ENCODE measurements around the gene ADNP.
"Not testable (repeated sequence)": the region's sequence is repeated elsewhere in the genome, so short reads cannot be mapped to it uniquely, and the experiment has no call there.

ADNP gene

GRCh38 chr20:50931306-50932015 is at the start of gene ADNP:
Gene ADNP, minus strand, starts transcription at chr20:50931437. Its CDS starts 27,441 bp downstream, at chr20:50903996.
- Histone ChIP-seq H3K9ac (ENCODE audit: low read length) (peak within 1 kb of the TSS; percentile 98), H3K27me3 (ENCODE audit: control insufficient read depth, insufficient read depth, low read length) (no peaks in the 10 kb centered on the region), H3K36me3 (ENCODE audit: control insufficient read depth, insufficient read depth, low read length) (peaks cover 77% of the 10 kb centered on the region), H3K4me3 (ENCODE audit: low read depth, low read length) (peak within 1 kb of the TSS; percentile 89), H3K27ac (ENCODE audit: low read depth, low read length) (peak within 1 kb of the TSS; percentile 99), H3K4me1 (ENCODE audit: control insufficient read depth, insufficient read depth, low read length) (peaks cover 24% of the 10 kb centered on the region), H3K9me3 (ENCODE audit: control insufficient read depth, insufficient read depth, low read depth, low read length) (no peaks in the 10 kb centered on the region)

- Histone ChIP-seq H3K4me1 (ENCODE audit: control insufficient read depth, insufficient read depth, low read length) (no peaks in the 10 kb centered on the region; the same call in 1 of the 2 replicates), H3K9me3 (ENCODE audit: control insufficient read depth, insufficient read depth, low read depth, low read length) (0 out of 2 replicates have a peak, but pooled peaks cover 2% of the 10 kb centered on the region), H3K27ac (ENCODE audit: low read depth, low read length) (no peak overlapping the region), H3K9ac (ENCODE audit: low read length) (no peak overlapping the region), H3K36me3 (ENCODE audit: control insufficient read depth, insufficient read depth, low read length) (no peaks in the 10 kb centered on the region), H3K27me3 (ENCODE audit: control insufficient read depth, insufficient read depth, low read length) (no peaks in the 10 kb centered on the region), H3K4me3 (ENCODE audit: low read depth, low read length) (no peak overlapping the region)
Measured at GRCh38 chr20:50980071-50980681, 48.9 kb upstream of the ADNP start.

GRCh38 chr20:50978533-50978932 is 47.3 kb upstream of the ADNP start:
- H3K9ac ChIP-seq (ENCODE audit: low read length); H3K4me3 ChIP-seq (ENCODE audit: low read depth, low read length); H3K9me3 ChIP-seq (ENCODE audit: control insufficient read depth, insufficient read depth, low read depth, low read length); H3K27me3 ChIP-seq (ENCODE audit: control insufficient read depth, insufficient read depth, low read length); H3K4me1 ChIP-seq (ENCODE audit: control insufficient read depth, insufficient read depth, low read length); H3K36me3 ChIP-seq (ENCODE audit: control insufficient read depth, insufficient read depth, low read length); H3K27ac ChIP-seq (ENCODE audit: low read depth, low read length): not testable (repeated sequence)

- Histone ChIP-seq H3K36me3 (ENCODE audit: control insufficient read depth, insufficient read depth, low read length) (no peaks in the 10 kb centered on the region), H3K4me3 (ENCODE audit: low read depth, low read length) (no peak overlapping the region), H3K27ac (ENCODE audit: low read depth, low read length) (no peak overlapping the region), H3K27me3 (ENCODE audit: control insufficient read depth, insufficient read depth, low read length) (no peaks in the 10 kb centered on the region), H3K9me3 (ENCODE audit: control insufficient read depth, insufficient read depth, low read depth, low read length) (no peaks in the 10 kb centered on the region), H3K9ac (ENCODE audit: low read length) (no peak overlapping the region), H3K4me1 (ENCODE audit: control insufficient read depth, insufficient read depth, low read length) (no peaks in the 10 kb centered on the region; the same call in 1 of the 2 replicates)
Measured at GRCh38 chr20:50977066-50978021, 46.1 kb upstream of the ADNP start.

- H3K4me1 ChIP-seq (ENCODE audit: control insufficient read depth, insufficient read depth, low read length): no peaks in the 10 kb centered on the region; the same call in 1 of the 2 replicates
- H3K27me3 ChIP-seq (ENCODE audit: control insufficient read depth, insufficient read depth, low read length): no peaks in the 10 kb centered on the region
- H3K9me3 ChIP-seq (ENCODE audit: control insufficient read depth, insufficient read depth, low read depth, low read length): no peaks in the 10 kb centered on the region
- no peak overlapping the region for H3K9ac ChIP-seq (ENCODE audit: low read length)
- no peaks in the 10 kb centered on the region for H3K36me3 ChIP-seq (ENCODE audit: control insufficient read depth, insufficient read depth, low read length)
- no peak overlapping the region for H3K27ac ChIP-seq (ENCODE audit: low read depth, low read length)
- no peak overlapping the region for H3K4me3 ChIP-seq (ENCODE audit: low read depth, low read length)
Measured at GRCh38 chr20:50975701-50976330, 44.6 kb upstream of the ADNP start.

GRCh38 chr20:50969912-50970311 is 38.7 kb upstream of the ADNP start:
- Histone ChIP-seq H3K27ac (ENCODE audit: low read depth, low read length) (no peak overlapping the region), H3K9me3 (ENCODE audit: control insufficient read depth, insufficient read depth, low read depth, low read length) (no peaks in the 10 kb centered on the region), H3K9ac (ENCODE audit: low read length) (no peak overlapping the region), H3K4me3 (ENCODE audit: low read depth, low read length) (no peak overlapping the region), H3K36me3 (ENCODE audit: control insufficient read depth, insufficient read depth, low read length) (no peaks in the 10 kb centered on the region), H3K27me3 (ENCODE audit: control insufficient read depth, insufficient read depth, low read length) (no peaks in the 10 kb centered on the region), H3K4me1 (ENCODE audit: control insufficient read depth, insufficient read depth, low read length) (no peaks in the 10 kb centered on the region; the same call in 1 of the 2 replicates)

- Histone ChIP-seq H3K27ac (ENCODE audit: low read depth, low read length) (no peak overlapping the region), H3K4me1 (ENCODE audit: control insufficient read depth, insufficient read depth, low read length) (no peaks in the 10 kb centered on the region; the same call in 1 of the 2 replicates), H3K36me3 (ENCODE audit: control insufficient read depth, insufficient read depth, low read length) (no peaks in the 10 kb centered on the region), H3K4me3 (ENCODE audit: low read depth, low read length) (no peak overlapping the region), H3K9ac (ENCODE audit: low read length) (no peak overlapping the region), H3K9me3 (ENCODE audit: control insufficient read depth, insufficient read depth, low read depth, low read length) (no peaks in the 10 kb centered on the region), H3K27me3 (ENCODE audit: control insufficient read depth, insufficient read depth, low read length) (no peaks in the 10 kb centered on the region)
Measured at GRCh38 chr20:50969435-50969834, 38.2 kb upstream of the ADNP start.

- Histone ChIP-seq H3K27me3 (ENCODE audit: control insufficient read depth, insufficient read depth, low read length) (no peaks in the 10 kb centered on the region), H3K9ac (ENCODE audit: low read length) (no peak overlapping the region), H3K4me1 (ENCODE audit: control insufficient read depth, insufficient read depth, low read length) (no peaks in the 10 kb centered on the region; the same call in 1 of the 2 replicates), H3K9me3 (ENCODE audit: control insufficient read depth, insufficient read depth, low read depth, low read length) (no peaks in the 10 kb centered on the region), H3K27ac (ENCODE audit: low read depth, low read length) (no peak overlapping the region), H3K36me3 (ENCODE audit: control insufficient read depth, insufficient read depth, low read length) (no peaks in the 10 kb centered on the region), H3K4me3 (ENCODE audit: low read depth, low read length) (no peak overlapping the region)
Measured at GRCh38 chr20:50968289-50968688, 37.1 kb upstream of the ADNP start.

GRCh38 chr20:50967586-50967985 is 36.3 kb upstream of the ADNP start:
- no peaks in the 10 kb centered on the region for H3K27me3 ChIP-seq (ENCODE audit: control insufficient read depth, insufficient read depth, low read length)
- no peak overlapping the region for H3K27ac ChIP-seq (ENCODE audit: low read depth, low read length)
- H3K9me3 ChIP-seq (ENCODE audit: control insufficient read depth, insufficient read depth, low read depth, low read length): no peaks in the 10 kb centered on the region
- no peak overlapping the region for H3K4me3 ChIP-seq (ENCODE audit: low read depth, low read length)
- H3K9ac ChIP-seq (ENCODE audit: low read length): no peak overlapping the region
- H3K4me1 ChIP-seq (ENCODE audit: control insufficient read depth, insufficient read depth, low read length): no peaks in the 10 kb centered on the region; the same call in 1 of the 2 replicates
- H3K36me3 ChIP-seq (ENCODE audit: control insufficient read depth, insufficient read depth, low read length): no peaks in the 10 kb centered on the region

- no peak overlapping the region for H3K27ac ChIP-seq (ENCODE audit: low read depth, low read length)
- H3K36me3 ChIP-seq (ENCODE audit: control insufficient read depth, insufficient read depth, low read length): peaks cover 16% of the 10 kb centered on the region
- peak overlapping the region; percentile 94 for H3K4me3 ChIP-seq (ENCODE audit: low read depth, low read length)
- H3K9ac ChIP-seq (ENCODE audit: low read length): peak overlapping the region; percentile 92
- no peaks in the 10 kb centered on the region for H3K27me3 ChIP-seq (ENCODE audit: control insufficient read depth, insufficient read depth, low read length)
- H3K4me1 ChIP-seq (ENCODE audit: control insufficient read depth, insufficient read depth, low read length): peaks cover 12% of the 10 kb centered on the region; the same call in 1 of the 2 replicates
- H3K9me3 ChIP-seq (ENCODE audit: control insufficient read depth, insufficient read depth, low read depth, low read length): no peaks in the 10 kb centered on the region
Measured at GRCh38 chr20:50959543-50960126, 28.4 kb upstream of the ADNP start.

Data from HUES6 (cell line).